GM19328 (cell line): ENCODE measurements around the gene RAF1.
A peak's percentile ranks its signal among the peaks of the same experiment; 100 is the strongest.
"Not testable (repeated sequence)": the region's sequence is repeated elsewhere in the genome, so short reads cannot be mapped to it uniquely, and the experiment has no call there.

Source experiments
- ATAC-seq: cut with Tn5 transposase; IDR thresholded peaks from one replicate; pipeline ENCODE4 v1.9.1; 2021; ENCODE audit warnings: mild to moderate bottlenecking, moderate library complexity; ENCODE audit not compliant: unreplicated experiment

Gene RAF1

DNA sequence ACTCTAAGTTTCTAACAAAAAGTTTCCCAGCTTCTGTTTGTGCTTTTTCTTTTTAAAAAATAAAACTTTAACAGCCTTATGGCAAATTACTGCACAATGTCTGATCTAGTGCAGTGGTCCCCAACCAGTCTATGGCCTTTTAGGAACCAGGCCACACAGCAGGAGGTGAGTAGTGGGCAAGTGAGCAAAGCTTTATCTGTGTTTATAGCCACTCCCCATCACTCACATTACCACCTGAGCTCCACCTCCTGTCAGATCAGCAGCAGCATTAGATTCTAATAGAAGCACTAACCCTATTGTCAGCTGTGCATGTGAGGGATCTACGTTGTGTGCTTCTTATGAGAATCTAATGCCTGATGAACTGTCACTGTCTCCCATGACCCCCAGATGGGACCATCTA, 101.5 kb downstream of the RAF1 start:
- ATAC-seq: no peak

DNA sequence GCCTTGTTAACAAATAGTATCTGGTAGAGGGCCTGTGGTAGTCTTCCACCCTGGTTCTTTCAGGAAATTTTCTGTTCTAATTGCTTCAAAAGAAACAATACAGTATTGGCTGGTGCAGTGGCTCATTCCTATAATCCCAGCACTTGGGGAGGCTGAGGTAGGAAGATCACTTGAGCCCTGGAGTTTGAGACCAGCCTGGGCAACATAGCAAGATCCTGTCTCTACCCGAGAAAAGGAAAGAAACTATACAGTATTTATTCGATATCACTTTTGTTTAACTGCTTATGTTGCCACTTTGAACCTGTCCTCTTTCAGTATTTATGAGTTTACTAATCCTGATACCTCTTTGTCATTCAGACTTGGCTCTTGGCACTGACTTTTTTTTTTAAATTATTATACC, 102.5 kb downstream of the RAF1 start:
- ATAC-seq: no peak

DNA sequence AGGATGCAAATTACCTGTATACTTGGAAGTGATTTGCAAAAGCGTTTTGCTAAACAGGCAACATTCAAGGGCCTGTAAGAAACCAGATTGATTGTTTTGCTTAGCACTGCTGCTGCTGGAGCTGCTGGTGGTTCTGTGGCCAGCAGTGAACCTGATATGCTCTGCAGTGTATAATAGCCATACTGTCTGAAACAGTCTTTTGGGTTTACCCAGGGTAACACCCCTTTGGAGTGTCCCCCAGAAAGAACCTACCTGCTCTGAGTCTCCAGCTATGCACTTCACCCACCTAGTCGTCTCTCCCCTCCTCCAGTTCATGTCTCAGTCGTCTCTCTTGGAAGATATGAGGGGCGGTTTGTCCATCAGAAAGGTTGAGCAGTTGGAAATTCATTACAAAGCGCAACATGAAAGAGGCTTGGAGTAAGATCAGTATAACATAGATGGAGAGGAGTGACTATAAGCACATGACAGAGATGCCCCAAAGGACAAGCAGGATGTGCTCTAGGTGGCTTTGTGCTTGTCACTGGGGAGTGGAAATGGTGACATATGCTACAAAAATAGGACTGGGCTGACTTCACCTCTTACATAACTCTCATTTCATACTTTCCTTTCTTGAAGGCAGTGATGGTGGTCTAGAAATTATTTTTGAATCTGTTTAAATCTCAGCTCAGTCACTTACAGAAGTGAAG, 103.3 kb downstream of the RAF1 start:
- ATAC-seq: no peak

DNA sequence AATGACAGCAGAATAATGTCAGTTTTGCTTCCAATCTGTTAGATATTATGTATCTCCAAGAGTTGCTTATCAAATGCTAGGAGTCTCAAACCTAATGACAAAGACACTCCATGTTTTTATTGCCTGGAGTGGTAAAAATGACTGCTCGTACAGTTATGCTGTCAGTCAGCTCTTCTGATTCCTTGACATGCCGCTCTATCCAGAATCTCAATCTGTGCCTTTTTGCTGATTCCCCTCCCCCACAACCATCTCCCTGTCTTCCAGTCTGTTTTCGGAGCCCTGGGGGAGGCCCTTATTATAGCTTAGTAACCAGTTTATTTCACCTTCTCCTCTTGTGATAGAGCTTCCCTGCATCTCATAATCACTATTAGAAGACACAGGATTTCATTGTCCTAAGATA, 104.4 kb downstream of the RAF1 start:
- ATAC-seq: no peak

DNA sequence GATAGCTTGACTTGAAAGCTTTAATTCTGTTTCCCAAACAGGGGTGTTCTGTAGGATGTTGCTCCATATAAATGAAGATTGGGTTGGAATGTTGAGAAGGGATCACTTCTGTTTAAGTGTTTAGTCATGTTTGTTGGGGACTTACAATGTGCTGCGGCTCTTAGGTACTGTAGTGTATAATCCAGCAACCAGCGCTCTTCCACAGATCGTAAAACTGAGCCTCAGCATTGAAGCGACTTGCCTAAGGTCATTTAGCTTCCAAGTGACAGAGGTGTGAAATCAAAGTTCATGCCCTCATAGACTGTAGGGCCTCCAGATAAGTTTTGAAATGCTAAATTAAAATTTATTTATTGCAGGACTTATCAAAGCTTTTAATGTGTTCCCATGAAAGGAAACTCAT, 105.2 kb downstream of the RAF1 start:
- no peak for ATAC-seq

DNA sequence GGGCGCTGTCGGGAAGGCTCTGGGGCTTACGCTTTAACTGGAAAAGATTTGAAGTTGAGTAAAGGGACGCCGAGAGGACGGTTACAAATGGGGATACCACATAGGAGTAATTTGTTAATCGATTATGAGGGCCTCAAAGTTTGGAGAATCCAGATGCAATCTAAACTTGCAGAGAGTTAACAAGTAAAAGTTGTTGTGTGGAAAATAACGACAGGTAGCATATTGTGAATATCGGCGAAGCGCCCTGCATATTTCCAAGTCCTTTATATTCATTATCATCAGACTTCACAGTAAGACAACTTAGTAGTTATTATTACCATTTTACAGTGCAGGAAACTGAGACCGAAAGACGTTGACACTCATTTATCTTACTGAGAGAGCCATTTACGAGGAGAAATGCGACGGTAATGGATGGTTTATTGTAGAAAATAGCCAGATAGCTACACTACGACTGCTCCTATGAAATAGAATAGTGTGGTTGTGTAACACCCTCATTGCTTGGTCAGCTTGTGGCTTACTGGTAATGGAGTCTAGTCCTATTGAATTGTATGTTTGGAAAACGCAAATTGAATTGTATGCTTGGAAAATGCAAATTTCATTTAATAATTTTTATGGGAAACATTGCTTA, 106.3 kb downstream of the RAF1 start:
- ATAC-seq: no peak

DNA sequence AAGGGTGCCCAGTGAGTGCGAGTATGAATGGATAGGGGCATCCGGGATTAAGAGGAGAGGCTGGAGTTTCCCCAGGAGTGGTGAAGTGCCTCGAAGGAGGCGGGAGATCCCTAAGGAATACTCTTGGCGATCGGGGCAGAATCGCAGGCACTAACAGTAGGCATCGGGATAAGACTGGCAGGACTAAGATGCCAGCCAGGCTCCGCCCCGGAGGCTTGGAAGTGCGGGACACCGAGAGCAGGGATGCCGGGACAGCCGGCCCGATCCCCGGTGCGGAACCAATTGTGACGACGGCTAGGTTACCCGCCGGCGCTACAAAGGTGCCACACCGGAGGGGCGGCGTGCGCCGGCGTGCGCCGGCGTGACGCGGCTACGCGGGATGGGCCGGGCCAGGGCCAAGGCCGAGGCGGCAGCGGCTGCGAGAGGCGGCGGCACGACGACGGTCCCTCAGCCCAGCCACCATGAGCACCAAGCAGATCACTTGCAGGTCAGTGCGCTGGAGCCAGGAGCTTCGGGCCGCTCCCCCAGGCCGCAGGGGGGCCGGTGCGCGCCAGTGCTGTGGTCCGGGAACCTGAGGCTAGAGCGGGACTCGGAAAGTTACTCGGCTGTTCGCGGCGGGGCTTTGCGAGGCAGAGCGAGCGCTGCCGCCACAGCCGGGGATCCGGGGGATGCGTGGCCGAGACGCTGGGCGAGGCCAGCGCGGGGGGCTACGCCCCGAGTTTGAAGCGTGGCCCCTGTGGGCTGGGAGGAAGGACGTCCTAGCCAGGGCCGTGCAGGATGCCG, 107.0 kb downstream of the RAF1 start, which contains the start of gene MKRN2:
Gene MKRN2, plus strand, starts transcription at position 398 of the 783 bp plus-strand sequence. Its CDS starts 64 bp downstream, at position 462.
- peak; percentile 87 for ATAC-seq

DNA sequence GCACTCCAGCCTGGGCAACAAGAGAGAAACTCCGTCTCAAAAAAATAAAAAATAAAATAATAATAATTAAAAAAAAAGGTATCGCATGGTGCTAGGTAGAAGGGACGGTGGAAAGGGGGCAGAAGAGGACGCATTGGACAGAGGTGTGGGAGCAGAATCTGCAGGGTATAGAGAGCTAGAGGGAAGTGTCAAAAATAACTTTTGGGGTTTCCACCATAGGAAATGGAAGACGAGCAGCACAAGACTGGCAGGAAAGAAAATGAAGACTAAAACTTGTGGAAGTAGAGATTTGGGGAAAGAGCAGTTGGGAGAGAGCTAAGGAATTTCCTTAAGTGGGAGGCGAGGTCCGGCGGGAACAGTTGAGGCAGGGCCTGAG, 107.6 kb downstream of the RAF1 start:
- no peak for ATAC-seq

DNA sequence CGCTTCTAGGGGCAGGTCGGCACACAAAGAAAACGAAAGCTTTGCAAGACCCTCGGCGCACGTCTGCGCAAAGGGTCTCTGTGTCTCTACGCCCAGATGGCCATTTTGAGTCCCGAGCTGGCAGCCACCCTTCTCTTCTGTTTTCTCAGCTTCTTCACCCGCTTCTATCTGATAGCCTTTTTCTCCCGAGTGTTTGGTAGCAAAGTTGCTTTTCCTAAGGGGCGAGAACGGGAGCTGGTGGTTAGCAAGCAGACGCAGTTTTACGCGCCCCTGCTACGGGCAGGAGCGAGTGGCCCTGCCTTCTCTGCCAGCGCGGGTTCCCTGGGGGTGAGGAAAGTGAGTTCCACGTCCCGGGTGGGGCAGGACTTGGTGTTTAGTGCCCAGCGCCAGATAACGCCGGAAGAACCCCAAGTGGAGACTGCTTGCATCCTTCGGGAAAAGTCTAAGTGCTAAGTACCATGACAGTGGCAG, 110.0 kb downstream of the RAF1 start:
- ATAC-seq: no peak

DNA sequence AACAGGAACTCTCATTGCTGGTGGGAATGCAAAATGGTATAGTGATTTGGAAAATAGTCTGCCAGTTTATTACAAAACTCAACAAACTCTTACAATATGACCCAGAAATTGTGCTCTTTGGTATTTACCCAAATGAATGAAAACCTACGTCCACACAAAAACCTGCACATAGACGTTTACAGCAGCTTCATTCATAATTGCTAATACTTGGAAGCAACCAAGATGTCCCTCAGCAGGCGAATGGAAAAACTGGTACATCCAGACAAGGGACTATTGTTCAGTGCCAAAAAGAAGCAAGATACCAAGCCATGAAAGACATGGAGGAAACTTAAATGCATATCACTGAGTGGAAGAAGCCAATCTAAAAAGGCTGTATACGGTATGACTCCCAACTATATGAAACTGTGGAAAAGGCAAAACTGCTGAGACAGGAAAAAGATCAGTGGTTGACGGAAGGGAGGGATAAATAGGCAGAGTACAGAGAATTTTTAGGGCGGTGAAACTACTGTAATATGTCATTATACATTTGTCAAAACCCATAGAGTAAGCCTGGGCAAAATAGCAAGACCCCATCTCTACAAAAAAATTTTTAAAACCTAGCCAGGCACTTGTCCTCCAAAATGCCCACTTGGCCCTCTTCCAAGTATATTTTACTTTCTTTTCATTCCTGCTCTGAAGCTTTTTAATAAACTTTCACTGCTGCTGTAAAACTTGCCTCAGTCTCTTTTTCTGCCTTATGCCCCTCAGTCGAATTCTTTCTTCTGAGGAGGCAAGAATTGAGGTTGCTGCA, 113.8 kb downstream of the RAF1 start:
- no peak for ATAC-seq

DNA sequence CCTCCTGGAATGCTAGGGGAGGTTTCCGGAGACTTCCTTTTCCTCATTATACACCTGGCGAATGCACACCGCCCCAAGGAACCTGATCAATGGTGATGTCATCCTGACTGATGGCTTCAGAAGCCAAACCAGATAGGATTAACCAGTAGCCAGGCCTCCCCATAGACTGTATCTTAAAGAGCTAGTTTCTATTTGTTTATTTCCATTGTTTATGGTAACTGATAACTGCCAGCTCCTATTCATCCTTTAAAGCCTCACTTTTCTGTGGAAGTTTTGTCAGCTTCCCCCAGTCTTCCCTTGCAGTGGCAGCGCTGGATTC, 118.5 kb downstream of the RAF1 start, which contains the start of gene MKRN2OS:
Gene MKRN2OS, minus strand, starts transcription at position 27 of the 319 bp plus-strand sequence. CDS start 35 bp downstream, outside the sequence.
- no peak for ATAC-seq

DNA sequence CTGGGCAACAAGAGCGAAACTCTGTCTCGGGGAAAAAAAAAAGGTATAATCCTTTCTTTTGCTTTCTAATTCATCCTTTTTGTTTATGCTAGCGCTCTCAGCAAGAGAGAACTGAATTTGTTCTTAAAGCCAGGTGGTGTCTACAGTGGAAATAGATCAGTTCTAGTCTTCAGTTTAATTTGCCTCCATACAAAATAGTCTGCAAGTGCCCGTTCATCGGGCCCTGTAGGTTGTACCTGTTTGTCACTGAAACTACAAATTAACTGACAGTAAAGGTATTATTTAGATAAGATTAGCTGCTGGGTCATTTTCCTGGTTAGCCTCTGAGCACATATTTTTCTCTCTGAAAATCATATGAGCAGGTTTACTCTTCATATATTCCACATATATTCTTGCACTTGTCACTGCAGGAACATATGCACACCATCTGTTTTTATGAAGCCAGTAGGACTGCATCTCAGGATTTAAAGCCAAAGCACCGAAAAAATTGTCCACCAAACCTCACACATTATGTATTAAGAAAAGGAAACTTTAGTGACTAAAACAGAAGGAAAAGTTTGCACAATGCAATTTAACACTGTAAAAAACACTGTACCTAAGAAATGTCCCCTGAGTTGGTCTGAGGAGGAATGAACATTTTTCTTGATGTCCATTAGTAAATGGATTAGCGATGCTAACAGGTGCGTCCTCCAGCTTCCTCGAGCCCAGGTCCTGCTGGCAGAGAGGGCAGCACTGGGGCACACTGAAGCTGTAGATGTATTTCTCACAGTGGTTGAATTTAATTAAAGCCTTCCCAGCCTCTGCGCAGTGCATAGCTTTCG, 119.1 kb downstream of the RAF1 start:
- no peak for ATAC-seq

DNA sequence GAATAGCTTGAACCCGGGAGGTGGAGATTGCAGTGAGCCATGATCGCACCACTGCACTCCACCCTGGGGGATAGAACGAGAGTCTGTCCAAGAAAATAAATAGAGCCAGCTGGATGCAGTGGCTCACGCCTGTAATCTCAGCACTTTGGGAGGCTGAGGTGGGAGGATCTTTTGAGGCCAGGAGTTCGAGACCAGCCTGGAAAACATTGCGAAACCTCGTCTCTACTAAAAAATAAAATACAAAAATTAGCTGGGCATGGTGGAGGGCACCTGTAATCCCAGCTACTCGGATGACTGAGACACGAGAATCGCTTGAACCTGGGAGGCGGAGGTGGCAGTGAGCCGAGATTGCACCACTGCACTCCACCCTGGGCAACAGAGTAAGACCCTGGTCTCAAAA, 120.4 kb downstream of the RAF1 start:
- not testable (repeated sequence) for ATAC-seq

DNA sequence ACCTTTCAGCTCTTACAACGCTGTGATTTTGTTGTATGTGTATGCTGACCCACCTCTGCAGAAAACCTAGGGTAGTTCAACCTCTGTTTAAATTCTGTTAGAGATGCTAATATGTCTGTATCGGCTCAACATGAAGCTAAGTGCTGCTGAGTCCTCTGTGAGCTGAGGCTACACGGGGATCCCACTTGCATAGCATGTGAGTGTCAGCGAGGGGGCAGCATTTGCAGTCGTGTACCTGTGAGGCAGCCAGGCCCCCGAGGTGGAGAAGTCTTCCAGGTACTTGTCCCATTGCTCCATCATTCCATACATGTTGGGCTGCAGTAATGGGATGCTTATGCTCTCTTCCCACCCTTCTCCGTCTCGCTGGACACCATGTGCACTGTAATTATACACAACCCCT, 122.3 kb downstream of the RAF1 start:
- ATAC-seq: no peak

DNA sequence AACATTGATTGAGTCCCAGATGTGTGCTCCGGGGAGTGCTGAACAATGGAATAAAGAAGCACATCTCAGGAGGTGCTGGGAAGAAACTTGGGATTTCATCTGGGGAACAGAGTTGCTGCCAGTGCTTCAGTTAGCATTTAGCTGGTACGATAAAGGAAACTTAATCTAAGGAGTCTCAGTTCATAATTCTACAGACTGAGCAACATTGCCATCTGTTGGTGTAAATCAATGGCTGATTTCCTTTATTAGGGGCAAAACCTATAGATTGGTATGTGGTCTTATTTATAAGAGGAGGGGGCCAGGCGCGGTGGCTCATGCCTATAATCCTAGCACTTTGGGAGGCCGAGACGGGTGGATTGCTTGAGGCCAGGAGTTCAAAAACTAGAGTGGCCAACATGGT, 127.5 kb downstream of the RAF1 start:
- no peak for ATAC-seq
